Measurements from ENCODE around the gene PTPN2.
"Not testable (repeated sequence)": the region's sequence is repeated elsewhere in the genome, so short reads cannot be mapped to it uniquely, and the experiment has no call there.

Gene PTPN2

GRCh38 chr18:12821408-12821807, 62.6 kb downstream of the PTPN2 start:
- no peak for DNase-seq

DNA sequence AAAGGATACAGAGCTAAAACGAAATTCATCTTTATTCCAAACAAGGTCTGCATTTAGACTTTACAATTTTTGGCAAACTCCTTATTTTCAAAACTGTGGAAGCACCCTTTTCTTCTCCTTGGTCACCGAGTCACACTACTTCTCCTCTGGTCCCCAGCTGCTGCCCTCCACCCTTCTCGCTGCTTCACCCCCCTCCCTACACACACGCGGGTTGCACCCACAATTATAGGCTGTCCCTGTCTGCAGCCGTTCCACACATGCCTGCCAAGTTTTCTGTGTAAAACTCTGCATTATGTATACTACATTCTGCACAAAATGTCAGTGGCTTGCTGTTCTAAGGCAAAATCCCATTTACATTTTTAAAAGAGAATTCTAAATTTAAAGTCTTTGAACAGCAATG, 63.5 kb downstream of the PTPN2 start:
- DNase-seq, result no peak

- DNase-seq, result no peak
Observed at GRCh38 chr18:12819841-12820240, 64.2 kb downstream of the PTPN2 start.

DNA sequence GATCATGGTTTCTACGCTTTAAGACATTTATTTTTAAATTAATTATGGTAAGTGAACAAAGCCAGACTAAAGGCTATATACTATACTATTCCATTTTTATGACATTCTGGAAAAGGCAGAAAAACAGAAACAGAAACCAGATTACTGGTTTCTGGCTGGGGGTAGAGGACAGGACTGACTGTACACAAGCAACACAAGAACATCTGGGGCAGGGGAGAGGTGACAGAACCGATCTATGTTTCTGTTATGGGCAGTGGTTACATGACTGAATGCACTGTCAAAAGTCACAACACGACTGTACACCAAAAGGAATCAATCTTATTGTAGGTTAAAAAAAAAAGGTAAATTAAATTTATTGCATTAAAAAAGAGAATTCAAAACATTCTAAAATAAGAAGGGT, 64.7 kb downstream of the PTPN2 start:
- no peak for DNase-seq

GRCh38 chr18:12818243-12818642, 65.8 kb downstream of the PTPN2 start:
- no peak for DNase-seq

GRCh38 chr18:12816451-12816850, 67.6 kb downstream of the PTPN2 start:
- DNase-seq, result no peak

DNA sequence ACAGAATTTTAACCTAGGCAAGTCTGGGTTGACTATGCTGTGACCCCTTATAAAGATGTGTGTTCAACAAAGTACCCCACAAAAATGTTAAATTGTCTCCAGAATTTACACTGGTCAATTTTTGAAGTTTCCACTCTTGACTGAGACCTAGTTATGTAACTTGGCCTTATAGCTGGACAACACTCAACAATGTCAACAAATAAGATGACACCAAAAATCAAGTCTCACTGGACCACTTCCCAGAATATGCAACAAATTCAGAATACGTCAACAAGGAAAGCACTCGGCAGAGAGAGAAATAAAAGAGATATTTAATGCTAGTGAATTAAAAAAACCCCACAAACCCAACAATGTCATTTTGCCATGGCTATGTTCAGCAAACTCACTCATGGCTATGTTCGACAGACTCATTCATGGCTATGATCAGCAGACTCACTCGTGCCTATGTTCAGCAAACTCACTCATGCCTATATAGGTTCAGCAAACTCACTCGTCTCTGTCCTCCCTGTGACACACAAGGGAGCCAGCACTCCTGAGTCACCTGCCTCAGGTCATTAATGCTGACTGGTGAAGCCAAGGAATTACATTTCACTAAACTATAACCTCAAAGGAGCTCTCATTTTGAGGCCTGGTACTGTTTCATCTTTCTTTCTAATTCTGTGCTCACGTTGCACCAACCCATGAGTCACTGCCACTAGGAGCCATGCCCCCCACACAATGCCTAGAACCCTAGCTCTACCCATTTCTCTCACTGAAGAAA, 72.7 kb downstream of the PTPN2 start:
- peak; percentile 6 for DNase-seq

- no peak for DNase-seq
Observed at GRCh38 chr18:12803069-12803936, 80.7 kb downstream of the PTPN2 start.

GRCh38 chr18:12802538-12802937, 81.5 kb downstream of the PTPN2 start:
- DNase-seq, result no peak

GRCh38 chr18:12796448-12796847, 87.6 kb downstream of the PTPN2 start:
- no peak for DNase-seq

- no peak for DNase-seq
Observed at GRCh38 chr18:12791610-12792009, 92.4 kb downstream of the PTPN2 start.

DNA sequence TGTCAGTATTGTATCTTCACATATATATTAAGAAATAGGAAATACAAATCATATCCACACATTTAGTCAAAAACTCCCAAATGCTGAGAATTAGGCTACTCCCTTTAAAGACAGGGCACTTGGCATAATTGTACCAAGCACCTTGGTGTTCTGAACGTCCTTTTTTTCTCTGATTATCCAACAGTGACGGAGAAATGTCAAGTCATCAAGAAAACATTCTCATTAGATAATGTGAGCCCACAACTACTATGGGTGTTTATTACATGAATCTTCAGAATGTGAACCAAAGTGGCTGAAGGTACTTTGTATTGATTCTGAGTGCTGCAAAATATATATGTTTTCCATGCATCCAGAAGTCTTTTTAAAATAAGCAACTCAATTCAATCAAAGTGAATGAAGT, 97.4 kb downstream of the PTPN2 start:
- no peak for DNase-seq

GRCh38 chr18:12783524-12783923, 100.5 kb downstream of the PTPN2 start:
- DNase-seq, result no peak

DNA sequence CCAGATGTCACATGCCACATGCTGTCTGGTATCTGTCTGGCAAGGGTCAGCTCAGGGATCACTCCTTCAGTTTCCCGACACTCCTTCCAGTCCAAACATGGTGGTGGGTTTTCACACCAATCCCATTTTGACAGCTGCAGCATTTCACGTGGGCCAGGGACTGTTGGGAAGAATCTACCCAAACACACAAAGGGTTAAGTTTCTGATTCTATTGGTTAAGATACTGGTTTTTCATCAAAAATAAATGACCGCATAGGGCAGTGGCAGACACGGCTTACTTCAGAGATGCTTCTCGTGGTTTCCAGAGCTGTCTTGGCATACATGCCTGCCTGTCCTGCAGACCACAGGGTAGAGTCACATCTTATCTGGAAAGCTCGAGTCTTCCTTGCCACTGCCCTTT, 101.5 kb downstream of the PTPN2 start:
- DNase-seq, result no peak

DNA sequence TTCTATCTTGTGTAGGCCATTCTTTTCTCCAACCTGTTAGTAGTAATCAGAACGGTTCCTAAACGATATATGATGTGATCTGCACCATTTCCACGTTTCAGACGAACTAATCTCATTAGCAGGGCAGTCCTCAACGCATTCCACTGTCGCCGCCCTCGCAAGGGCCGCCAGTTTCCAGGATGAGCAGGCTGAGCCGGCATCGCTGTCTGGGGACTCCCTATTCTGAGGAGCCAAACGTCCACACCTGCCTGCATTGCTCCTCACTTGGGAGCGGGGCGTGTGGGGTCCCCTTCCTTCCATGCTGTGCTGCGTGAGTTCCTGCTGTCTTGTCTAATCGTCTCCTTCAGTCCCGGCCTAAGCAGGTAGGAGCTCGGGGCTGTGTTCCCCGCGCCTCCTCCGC, 104.6 kb downstream of the PTPN2 start:
- no peak for DNase-seq

DNA sequence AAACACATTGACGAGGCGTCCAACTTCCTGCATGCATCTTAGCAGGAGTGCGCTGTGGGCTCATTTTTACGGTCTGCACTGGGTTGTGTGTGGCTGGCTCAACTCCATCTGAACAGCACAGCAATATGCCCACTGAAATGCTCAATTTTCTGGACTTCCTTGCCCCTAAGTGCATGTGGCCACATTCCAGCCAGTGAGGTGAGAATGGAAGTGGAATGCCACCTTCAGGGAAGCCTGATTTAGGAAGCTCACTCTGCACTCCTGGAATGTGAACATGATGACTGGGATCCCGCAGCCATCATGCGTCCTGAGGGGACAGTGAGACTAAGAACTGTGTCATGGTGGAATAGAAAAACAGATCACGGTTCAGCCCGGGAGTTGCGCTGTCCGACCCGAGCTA, 105.0 kb downstream of the PTPN2 start:
- no peak for DNase-seq

- no peak for DNase-seq
Observed at GRCh38 chr18:12777500-12777944, 106.5 kb downstream of the PTPN2 start.

DNA sequence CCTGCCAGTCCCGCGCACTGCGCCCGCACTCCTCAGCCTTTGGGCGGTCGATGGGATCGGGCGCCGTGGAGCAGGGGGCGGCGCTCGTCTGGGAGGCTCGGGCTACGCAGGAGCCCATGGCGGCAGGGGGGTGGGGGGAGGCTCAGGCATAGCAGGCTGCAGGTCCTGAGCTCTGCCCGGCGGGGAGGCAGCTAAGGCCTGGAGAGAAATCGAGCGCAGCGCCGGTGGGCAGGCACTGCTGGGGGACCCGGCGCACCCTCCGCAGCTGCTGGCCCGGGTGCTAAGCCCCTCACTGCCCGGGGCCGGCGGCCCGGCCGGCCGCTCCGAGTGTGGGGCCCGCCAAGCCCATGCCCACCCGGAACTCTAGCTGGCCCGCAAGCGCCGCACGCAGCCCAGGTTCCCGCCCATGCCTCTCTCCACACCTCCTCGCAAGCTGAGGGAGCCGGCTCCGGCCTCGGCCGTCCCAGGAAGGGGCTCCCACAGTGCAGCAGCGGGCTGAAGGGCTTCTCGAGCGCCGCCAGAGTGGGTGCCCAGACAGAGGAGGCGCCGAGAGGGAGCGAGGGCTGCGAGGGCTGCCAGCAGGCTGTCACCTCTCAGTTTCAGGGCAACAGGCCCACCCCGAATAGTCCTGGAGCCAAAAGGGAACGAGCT, 107.1 kb downstream of the PTPN2 start:
- DNase-seq, result no peak

DNA sequence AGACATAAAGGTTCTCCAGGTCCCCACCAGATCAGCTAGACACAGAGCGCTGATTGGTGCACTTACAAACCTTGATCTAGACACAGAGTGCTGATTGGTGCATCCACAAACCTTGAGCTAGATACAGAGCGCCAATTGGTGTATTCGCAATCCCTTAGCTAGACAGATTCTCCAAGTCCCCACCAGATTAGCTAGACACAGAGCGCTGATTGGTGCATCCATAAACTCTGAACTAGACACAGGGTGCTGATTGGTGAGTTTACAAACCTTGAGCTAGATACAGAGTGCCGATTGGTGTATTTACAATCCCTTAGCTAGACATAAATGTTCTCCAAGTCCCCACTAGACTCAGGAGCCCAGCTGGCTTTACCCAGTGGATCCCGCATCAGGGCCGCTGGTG, 107.6 kb downstream of the PTPN2 start:
- DNase-seq, result not testable (repeated sequence)

- DNase-seq, result peak; percentile 22
Observed at GRCh38 chr18:12774982-12775381, 109.1 kb downstream of the PTPN2 start.

DNA sequence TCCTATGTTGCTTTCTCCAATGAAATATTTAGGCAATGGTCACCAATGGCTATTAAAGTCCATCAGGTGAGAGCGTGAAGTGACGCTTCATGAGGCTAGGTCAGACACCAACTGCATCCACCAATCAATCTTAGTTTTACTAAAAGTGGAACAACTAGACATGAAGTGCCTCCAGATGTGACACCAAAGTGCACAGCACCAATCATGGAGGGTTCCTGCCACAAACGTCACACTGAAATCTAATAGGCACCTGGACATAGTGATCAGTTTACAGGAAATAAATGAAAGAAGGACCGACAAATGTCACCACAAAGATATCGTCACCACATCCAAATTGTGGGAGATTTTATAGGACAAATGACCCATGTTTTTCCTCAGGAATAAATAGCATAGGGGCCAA, 110.7 kb downstream of the PTPN2 start:
- DNase-seq, result no peak

GRCh38 chr18:12772111-12772510, 111.9 kb downstream of the PTPN2 start:
- DNase-seq, result no peak

DNA sequence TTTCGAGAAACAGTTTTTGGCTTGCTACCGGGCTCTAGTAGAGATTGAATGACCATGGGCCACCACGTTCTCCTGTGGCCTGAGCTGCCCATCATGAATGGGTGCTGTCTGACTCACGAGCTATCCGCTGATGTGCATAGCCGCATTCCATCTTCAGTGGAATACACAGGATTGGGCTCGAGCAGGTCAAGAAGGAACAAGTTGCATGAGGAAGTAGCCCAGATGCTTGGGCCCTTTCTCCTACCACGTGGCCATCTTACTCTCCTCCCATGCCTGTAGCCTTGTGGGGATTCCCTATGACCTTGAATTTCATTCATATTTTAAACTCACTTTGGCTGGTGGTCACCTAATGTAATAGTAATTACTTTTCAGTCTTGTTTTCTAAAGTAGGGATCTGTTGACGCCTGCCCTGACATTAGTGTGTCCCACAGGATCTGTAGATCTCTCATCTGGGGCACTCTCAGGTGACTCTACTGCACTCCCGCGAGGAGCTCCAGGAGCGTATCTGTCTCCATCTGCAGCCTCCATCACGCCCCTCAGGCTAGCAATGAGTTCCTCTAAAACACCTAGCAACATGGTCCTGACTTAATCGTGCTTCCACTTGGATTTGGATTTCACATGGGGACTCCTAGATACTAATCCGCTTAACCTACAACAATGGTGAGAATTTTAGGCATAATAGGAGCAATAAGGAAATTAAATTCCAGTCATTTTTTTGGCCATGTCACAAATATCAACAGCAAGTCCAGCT, 113.4 kb downstream of the PTPN2 start:
- no peak for DNase-seq
